Prostate gland (tissue), 2 donors: ENCODE results near the gene RFWD3. TPM values are rescaled to one million over a fixed set of nuclear protein-coding genes. Genes with fewer than 3 reads are reported as not detected.
"Not testable (repeated sequence)": the region's sequence is repeated elsewhere in the genome, so short reads cannot be mapped to it uniquely, and the experiment has no call there.

Experiments
- DNase-seq: peaks from one replicate; pipeline ENCODE4 v3.0.0-alpha.2; 2019; ENCODE audit warnings: low spot score
- H3K27ac ChIP-seq, 2 donors: fragments of 200-600 bp; sonication (generic); 2 replicates each; pipeline ENCODE4 v1.5.1; 2017 to 2019
- H3K27me3 ChIP-seq: fragments of 200-600 bp; sonication (generic); replicated peaks from 2 replicates; pipeline ENCODE4 v1.5.1; 2019; ENCODE audit not compliant: insufficient read depth
- H3K36me3 ChIP-seq, 2 donors: fragments of 200-600 bp; sonication (generic); 1 replicate in 1 of 2; 2 replicates in 1 of 2; pipeline versions ENCODE4 v1.5.1 to v1.8.1; 2017 to 2019
- H3K4me1 ChIP-seq: fragments of 200-600 bp; sonication (generic); replicated peaks from 2 replicates; pipeline ENCODE4 v1.5.1; 2019
- H3K4me3 ChIP-seq, 2 donors: fragments of 200-600 bp; sonication (generic); 2 replicates each; pipeline ENCODE4 v1.5.1; 2017 to 2019
- H3K9me3 ChIP-seq: fragments of 200-600 bp; sonication (generic); 2 replicates; pipeline ENCODE4 v1.5.1; 2017
- POLR2A ChIP-seq: fragments of 450-650 bp; IDR thresholded peaks from one replicate; pipeline ENCODE4 v1.6.1; 2016; ENCODE audit warnings: antibody characterized with exemption, mild to moderate bottlenecking
- POLR2AphosphoS5 ChIP-seq: sonication (generic); formaldehyde crosslinking; IDR thresholded peaks from one replicate; pipeline ENCODE4 v1.6.1; 2017; ENCODE audit warnings: antibody characterized with exemption
- WGBS: methylation state at CpG from one replicate; pipeline ENCODE4 v1.1.5; 2018; 5-methylcytosine and 5-hydroxymethylcytosine counted together
- intact Hi-C: fragments of 100-400 bp; cut with DNase I; formaldehyde crosslinking; loops from one replicate; pipeline ENCODE4 v1.14.2; 2022
- total RNA-seq, 2 donors: library from RNA; depleted of rRNA; stranded (reverse); fragments of >200 nt; gene quantifications; one replicate each; pipeline ENCODE4 v1.1.0, GENCODE V29; 2016
- TF ChIP-seq, protein P1 (sequence below), 4 experiments: fragments of 200-600 bp in 2 of 4; fragments of 450-650 bp in 2 of 4; sonication (generic) in 2 of 4; IDR thresholded peaks; 1 replicate in 3 of 4; 2 replicates in 1 of 4; pipeline ENCODE4 v1.5.1; 2016 to 2019; ENCODE audit warnings: antibody characterized with exemption in 4 of 4, mild to moderate bottlenecking in 2 of 4, moderate library complexity in 2 of 4

Gene RFWD3
- total RNA-seq, 2 donors from 2014 or later: 15.7 to 36.9 TPM

DNA sequence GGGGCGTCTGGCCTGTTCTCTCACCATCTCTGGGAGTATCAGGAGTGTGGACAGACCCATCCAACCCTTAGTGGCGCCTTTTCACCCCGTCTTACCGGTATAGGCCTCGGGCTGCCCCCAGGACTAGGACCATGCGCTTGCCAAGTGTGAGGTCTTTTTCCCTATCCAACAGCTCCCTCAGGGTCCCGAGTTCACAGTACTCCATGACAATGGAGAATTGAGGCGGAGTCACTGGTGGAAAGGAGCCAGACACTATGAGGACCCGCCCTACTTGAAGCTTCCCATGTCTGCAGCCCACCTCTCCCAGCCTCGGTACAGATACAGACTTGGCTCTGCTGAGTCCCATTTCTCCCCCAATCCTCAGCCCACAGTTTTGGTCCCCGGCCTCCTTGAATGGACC lies 15.9 kb upstream of the RFWD3 start:
- intact Hi-C loops: no loop called here
- Histone ChIP-seq H3K36me3 (no peaks in the 10 kb centered on the region), H3K27me3 (no peaks in the 10 kb centered on the region), H3K9me3 (no peaks in the 10 kb centered on the region), H3K27ac (no peak overlapping the region), H3K4me3 (no peak overlapping the region), H3K4me1 (no peaks in the 10 kb centered on the region)
- TF ChIP-seq POLR2A: no peak
- TF ChIP-seq, protein P1, sequence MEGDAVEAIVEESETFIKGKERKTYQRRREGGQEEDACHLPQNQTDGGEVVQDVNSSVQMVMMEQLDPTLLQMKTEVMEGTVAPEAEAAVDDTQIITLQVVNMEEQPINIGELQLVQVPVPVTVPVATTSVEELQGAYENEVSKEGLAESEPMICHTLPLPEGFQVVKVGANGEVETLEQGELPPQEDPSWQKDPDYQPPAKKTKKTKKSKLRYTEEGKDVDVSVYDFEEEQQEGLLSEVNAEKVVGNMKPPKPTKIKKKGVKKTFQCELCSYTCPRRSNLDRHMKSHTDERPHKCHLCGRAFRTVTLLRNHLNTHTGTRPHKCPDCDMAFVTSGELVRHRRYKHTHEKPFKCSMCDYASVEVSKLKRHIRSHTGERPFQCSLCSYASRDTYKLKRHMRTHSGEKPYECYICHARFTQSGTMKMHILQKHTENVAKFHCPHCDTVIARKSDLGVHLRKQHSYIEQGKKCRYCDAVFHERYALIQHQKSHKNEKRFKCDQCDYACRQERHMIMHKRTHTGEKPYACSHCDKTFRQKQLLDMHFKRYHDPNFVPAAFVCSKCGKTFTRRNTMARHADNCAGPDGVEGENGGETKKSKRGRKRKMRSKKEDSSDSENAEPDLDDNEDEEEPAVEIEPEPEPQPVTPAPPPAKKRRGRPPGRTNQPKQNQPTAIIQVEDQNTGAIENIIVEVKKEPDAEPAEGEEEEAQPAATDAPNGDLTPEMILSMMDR (IDR thresholded peaks at IDR 0.05): no peak
- TF ChIP-seq POLR2AphosphoS5: no peak
- whole genome bisulfite sequencing: 80% methylated on average over 11 of the region's 11 CpGs
- no peak for DNase-seq

DNA sequence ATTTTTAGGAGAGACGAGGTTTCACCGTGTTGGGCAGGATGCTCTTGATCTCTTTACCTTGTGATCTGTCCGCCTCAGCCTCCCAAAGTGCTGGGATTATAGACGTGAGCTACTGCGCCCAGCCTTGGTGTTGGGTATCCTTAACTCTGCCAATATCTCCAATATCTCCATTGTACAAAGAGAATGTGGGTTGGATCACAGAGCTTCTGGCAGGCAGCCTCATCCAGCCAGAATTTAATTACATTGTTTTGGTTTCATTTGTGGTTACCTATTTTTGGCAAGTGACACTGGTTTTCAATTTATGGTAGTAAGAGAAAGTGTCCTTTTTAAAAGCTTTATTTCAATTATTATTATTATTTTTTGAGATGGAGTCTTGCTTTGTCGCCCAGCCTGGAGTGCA lies 14.0 kb upstream of the RFWD3 start:
- no peaks in the 10 kb centered on the region for H3K36me3 ChIP-seq
- H3K4me3 ChIP-seq: no peak overlapping the region
- H3K9me3 ChIP-seq: no peaks in the 10 kb centered on the region
- WGBS: 77% methylated on average over 6 of the region's 6 CpGs
- intact Hi-C loops: no loop called here
- no peaks in the 10 kb centered on the region for H3K4me1 ChIP-seq
- TF ChIP-seq POLR2AphosphoS5 (no peak), POLR2A (no peak)
- TF ChIP-seq, protein P1 (IDR thresholded peaks at IDR 0.05): no peak
- H3K27me3 ChIP-seq: no peaks in the 10 kb centered on the region
- DNase-seq: no peak
- H3K27ac ChIP-seq: no peak overlapping the region

DNA sequence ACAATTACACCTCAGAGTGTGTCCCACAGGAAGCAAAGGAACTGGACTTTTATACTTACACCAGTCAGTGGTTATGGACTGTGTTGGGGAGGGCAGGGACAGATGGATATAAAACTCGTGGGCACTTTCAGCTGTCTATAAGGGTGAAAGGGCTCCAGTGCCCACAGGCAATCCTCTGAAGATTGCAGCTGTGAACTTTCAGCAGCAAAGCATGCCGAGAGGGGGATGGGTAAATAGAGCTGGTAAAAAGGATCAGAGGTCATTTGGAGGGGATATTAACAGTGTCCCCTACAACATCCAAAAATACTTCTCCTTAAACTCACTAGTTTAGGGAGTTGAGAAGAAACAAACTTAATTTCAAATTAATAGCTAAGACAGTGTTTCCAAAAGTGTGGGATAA lies 13.3 kb upstream of the RFWD3 start:
- H3K27me3 ChIP-seq: no peaks in the 10 kb centered on the region
- H3K4me1 ChIP-seq: no peaks in the 10 kb centered on the region
- intact Hi-C loops: no loop called here
- no peaks in the 10 kb centered on the region for H3K36me3 ChIP-seq
- WGBS: 30% methylated on average over 2 of the region's 2 CpGs
- H3K27ac ChIP-seq: no peak overlapping the region
- TF ChIP-seq, protein P1 (IDR thresholded peaks at IDR 0.05): no peak
- TF ChIP-seq POLR2AphosphoS5 (no peak), POLR2A (no peak)
- no peak overlapping the region for H3K4me3 ChIP-seq
- no peak for DNase-seq
- H3K9me3 ChIP-seq: no peaks in the 10 kb centered on the region

DNA sequence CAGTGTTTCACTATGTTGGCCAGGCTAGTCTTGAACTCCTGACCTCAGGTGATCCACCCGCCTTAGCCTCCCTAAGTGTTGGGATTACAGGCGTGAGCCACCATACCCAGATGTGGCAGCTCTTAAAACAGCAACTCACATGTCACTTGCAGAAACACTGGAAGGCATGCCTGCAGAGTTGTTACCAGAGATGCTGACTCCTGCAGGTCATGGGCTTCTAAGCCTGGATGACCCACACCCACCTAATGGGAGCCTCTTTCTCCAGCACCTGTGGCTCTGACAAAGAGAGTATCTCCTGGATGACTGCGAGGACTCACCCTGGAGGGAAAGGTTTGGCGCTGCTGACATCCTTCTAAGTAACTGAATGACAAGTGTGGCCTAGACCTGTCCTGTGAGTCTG lies 11.2 kb upstream of the RFWD3 start:
- intact Hi-C loops: no loop called here
- Histone ChIP-seq H3K9me3 (no peaks in the 10 kb centered on the region), H3K4me3 (no peak overlapping the region), H3K36me3 (no peaks in the 10 kb centered on the region), H3K4me1 (no peaks in the 10 kb centered on the region), H3K27ac (no peak overlapping the region), H3K27me3 (no peaks in the 10 kb centered on the region)
- 92% methylated on average over 4 of the region's 4 CpGs for WGBS
- TF ChIP-seq, protein P1 (IDR thresholded peaks at IDR 0.05): no peak
- TF ChIP-seq POLR2AphosphoS5: no peak
- TF ChIP-seq POLR2A: no peak
- no peak for DNase-seq

DNA sequence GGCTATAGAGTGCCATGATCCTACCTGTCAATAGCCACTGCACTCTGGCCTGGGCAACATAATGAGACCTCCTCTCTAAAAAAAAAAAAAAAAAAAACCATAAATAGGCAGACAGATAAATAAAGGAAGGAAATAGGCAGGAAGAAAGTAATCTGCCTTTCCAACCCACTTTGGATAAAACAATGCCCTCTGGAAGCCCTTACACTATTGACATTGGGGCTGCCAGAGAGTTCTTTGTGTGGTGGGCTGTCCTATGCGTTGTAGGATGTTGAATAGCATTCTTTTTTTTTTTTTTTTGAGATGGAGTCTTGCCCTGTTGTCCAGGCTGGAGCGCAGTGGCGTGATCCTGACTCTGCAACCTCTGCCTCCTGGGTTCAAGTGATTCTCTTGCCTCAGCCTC lies 7.2 kb upstream of the RFWD3 start:
- 77% methylated on average over 3 of the region's 3 CpGs for whole genome bisulfite sequencing
- TF ChIP-seq, protein P1 (IDR thresholded peaks at IDR 0.05): no peak
- TF ChIP-seq POLR2A (no peak), POLR2AphosphoS5 (no peak)
- H3K4me3 ChIP-seq: no peak overlapping the region
- H3K27ac ChIP-seq: no peak overlapping the region
- H3K27me3 ChIP-seq: no peaks in the 10 kb centered on the region
- intact Hi-C loops: no loop called here
- no peaks in the 10 kb centered on the region for H3K4me1 ChIP-seq
- no peak for DNase-seq
- no peaks in the 10 kb centered on the region for H3K9me3 ChIP-seq
- H3K36me3 ChIP-seq: no peaks in the 10 kb centered on the region

DNA sequence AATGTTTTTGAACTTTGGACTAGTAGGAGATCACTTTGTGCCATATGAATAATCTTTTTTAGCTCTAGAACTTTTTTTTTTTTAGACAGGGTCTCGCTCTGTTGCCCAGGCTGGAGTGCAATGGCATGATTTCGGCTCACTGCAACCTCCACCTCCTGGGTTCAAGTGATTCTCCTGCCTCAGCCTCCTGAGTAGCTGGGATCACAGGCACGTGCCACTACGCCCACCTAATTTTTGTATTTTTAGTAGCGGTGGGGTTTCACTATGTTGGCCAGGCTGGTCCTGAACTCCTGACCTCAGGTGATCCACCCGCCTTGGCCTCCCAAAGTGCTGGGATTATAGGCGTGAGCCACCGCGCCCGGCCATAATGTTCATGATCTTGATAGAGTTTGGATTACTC lies 2.2 kb upstream of the RFWD3 start:
- intact Hi-C loops, H3K4me3 ChIP-seq, H3K36me3 ChIP-seq, DNase-seq, H3K4me1 ChIP-seq, H3K9me3 ChIP-seq, H3K27ac ChIP-seq, H3K27me3 ChIP-seq: not testable (repeated sequence)
- WGBS: 97% methylated on average over 10 of the region's 10 CpGs
